ENCODE data around the gene THRAP3.

Gene THRAP3

DNA sequence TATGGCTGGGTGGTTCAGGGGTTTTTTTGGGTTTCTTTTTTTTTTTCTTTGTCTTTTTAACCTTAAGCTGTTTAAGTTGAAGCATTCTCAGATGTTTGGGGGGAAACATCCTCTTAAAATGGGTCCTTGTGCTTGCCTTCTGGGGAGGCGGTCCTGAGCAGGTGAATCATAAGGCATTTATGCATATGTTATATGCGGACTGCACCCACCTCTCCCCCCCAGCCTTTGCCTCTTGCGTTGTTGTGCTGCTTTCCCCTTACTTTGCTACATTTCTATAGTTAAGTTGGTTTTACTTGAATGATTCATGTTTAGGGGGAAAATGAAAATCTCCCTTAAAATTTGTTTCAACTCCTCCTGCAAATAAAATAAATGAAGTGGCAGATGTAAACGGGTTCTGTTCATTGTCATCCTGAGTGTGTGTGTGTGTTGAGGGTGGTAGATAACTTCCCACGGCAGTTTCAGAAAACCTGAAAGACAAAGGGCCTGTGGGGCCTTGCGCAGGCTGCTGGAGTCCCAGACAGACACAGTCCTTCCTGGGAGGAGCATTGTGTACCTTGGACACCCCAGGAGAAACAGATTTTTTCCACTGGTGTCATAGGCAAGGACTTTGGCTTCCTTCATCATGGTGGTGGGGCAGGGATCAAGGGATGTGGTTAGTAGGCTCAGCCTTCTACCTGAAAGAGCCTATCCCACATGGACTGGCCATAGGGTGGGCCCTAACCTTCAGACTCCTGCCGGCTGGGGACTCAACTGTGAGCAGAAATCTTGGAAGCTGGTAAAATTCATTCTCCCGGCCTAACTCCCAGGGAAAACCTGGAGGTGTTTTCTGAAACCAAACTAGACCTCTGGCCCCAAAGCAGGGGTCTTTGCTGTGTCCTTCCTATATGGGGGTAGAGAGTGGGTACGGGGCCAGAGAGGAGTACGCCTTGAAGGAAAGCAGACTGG is 81.0 kb downstream of the THRAP3 start:
- H3K27me3 ChIP-seq (replicated peaks in 2 of 5; ENCODE audit: control insufficient read depth in 4 of 5, insufficient read depth in 5 of 5, low read length in 4 of 5) = no peaks in the 10 kb centered on the region
- ChIA-PET CTCF (interaction anchor here (1.0 to 1.7 kb wide), 4 partner anchors 11 to 19 kb away, joined by 3 to 4 read pairs (median 4); no protein-coding TSS in a partner anchor), POLR2A (interaction anchor here (0.7 kb wide), 1 partner anchor 20 kb away, joined by 3 read pairs; no protein-coding TSS in a partner anchor)
- H3K4me3 ChIP-seq (ENCODE audit: control insufficient read depth in 1 of 7, extremely low read depth in 1 of 7, insufficient read depth in 4 of 7, low read depth in 2 of 7, low read length in 6 of 7) = no peak overlapping the region
- no peaks in the 10 kb centered on the region for H3K9me3 ChIP-seq (ENCODE audit: control extremely low read depth in 1 of 5, control insufficient read depth in 4 of 5, insufficient read depth in 2 of 5, low read depth in 1 of 5, low read length in 4 of 5)
- WGBS (ENCODE audit: insufficient coverage) = 100% methylated on average over 6 of the region's 10 CpGs
- H3K4me1 ChIP-seq (ENCODE audit: control extremely low read depth in 1 of 4, control insufficient read depth in 4 of 4, insufficient read depth in 4 of 4, low read length in 3 of 4) = peaks cover 0 to 55% (median 37%) of the 10 kb centered on the region in 4 experiments
- peak in 1 of 3 donors; percentile 33 for DNase-seq
- no peak overlapping the region for H3K27ac ChIP-seq (ENCODE audit: insufficient read depth in 1 of 2, low read depth in 1 of 2, low read length in 2 of 2, poor library complexity in 1 of 2, severe bottlenecking in 2 of 2)
- H3K36me3 ChIP-seq (ENCODE audit: control insufficient read depth in 4 of 4, insufficient read depth in 4 of 4, low read length in 3 of 4) = peaks cover 10 to 46% (median 31%) of the 10 kb centered on the region in 4 experiments

- ChIA-PET POLR2A (interaction anchor here (1.5 kb wide), 2 partner anchors 14 to 157 kb away, joined by 3 to 4 read pairs; partner anchors contain the start of gene TRAPPC3), CTCF (interaction anchor here (0.5 to 3.5 kb wide), 5 partner anchors 11 to 62 kb away, joined by 3 to 9 read pairs (median 3); no protein-coding TSS in a partner anchor)
- DNase-seq = no peak
- no CpG with 5 or more reads among the region's 7 CpGs for WGBS (ENCODE audit: insufficient coverage)
- Histone ChIP-seq H3K4me3 (ENCODE audit: control insufficient read depth in 1 of 7, extremely low read depth in 1 of 7, insufficient read depth in 4 of 7, low read depth in 2 of 7, low read length in 6 of 7) (peak overlapping the region in 3 of 7 experiments; percentile 42 to 76 (median 75)), H3K36me3 (ENCODE audit: control insufficient read depth in 4 of 4, insufficient read depth in 4 of 4, low read length in 3 of 4) (peaks cover 10 to 40% (median 26%) of the 10 kb centered on the region in 4 experiments), H3K27me3 (replicated peaks in 2 of 5; ENCODE audit: control insufficient read depth in 4 of 5, insufficient read depth in 5 of 5, low read length in 4 of 5) (no peaks in the 10 kb centered on the region), H3K4me1 (ENCODE audit: control extremely low read depth in 1 of 4, control insufficient read depth in 4 of 4, insufficient read depth in 4 of 4, low read length in 3 of 4) (peaks cover 0 to 55% (median 37%) of the 10 kb centered on the region in 4 experiments), H3K9me3 (ENCODE audit: control extremely low read depth in 1 of 5, control insufficient read depth in 4 of 5, insufficient read depth in 2 of 5, low read depth in 1 of 5, low read length in 4 of 5) (no peaks in the 10 kb centered on the region), H3K27ac (ENCODE audit: insufficient read depth in 1 of 2, low read depth in 1 of 2, low read length in 2 of 2, poor library complexity in 1 of 2, severe bottlenecking in 2 of 2) (no peak overlapping the region)
Measured at GRCh38 chr1:36305915-36306209, 81.6 kb downstream of the THRAP3 start.

- POLR2A ChIA-PET = interaction anchor here (1.5 kb wide), 2 partner anchors 13 to 157 kb away, joined by 3 to 4 read pairs; partner anchors contain the start of gene TRAPPC3
- Histone ChIP-seq H3K36me3 (ENCODE audit: control insufficient read depth in 4 of 4, insufficient read depth in 4 of 4, low read length in 3 of 4) (peaks cover 10 to 35% (median 21%) of the 10 kb centered on the region in 4 experiments), H3K27me3 (replicated peaks in 2 of 5; ENCODE audit: control insufficient read depth in 4 of 5, insufficient read depth in 5 of 5, low read length in 4 of 5) (no peaks in the 10 kb centered on the region), H3K27ac (ENCODE audit: insufficient read depth in 1 of 2, low read depth in 1 of 2, low read length in 2 of 2, poor library complexity in 1 of 2, severe bottlenecking in 2 of 2) (peak within 1 kb of the TSS in 1 of 2 experiments; percentile 34), H3K4me1 (ENCODE audit: control extremely low read depth in 1 of 4, control insufficient read depth in 4 of 4, insufficient read depth in 4 of 4, low read length in 3 of 4) (peaks cover 0 to 55% (median 37%) of the 10 kb centered on the region in 4 experiments), H3K9me3 (ENCODE audit: control extremely low read depth in 1 of 5, control insufficient read depth in 4 of 5, insufficient read depth in 2 of 5, low read depth in 1 of 5, low read length in 4 of 5) (no peaks in the 10 kb centered on the region), H3K4me3 (ENCODE audit: control insufficient read depth in 1 of 7, extremely low read depth in 1 of 7, insufficient read depth in 4 of 7, low read depth in 2 of 7, low read length in 6 of 7) (peak within 1 kb of the TSS; percentile 42 to 76 (median 72))
- CTCF ChIA-PET = interaction anchor here (0.5 to 3.5 kb wide), 8 partner anchors 8 to 62 kb away, joined by 3 to 9 read pairs (median 3); no protein-coding TSS in a partner anchor
- WGBS (ENCODE audit: insufficient coverage) = 4% methylated on average over 62 of the region's 65 CpGs
- DNase-seq = peak in 1 of 3 donors; percentile 29
Measured at GRCh38 chr1:36306210-36306901, 82.1 kb downstream of the THRAP3 start, which contains the start of gene SH3D21. TSS of gene SH3D21 (plus strand) at chr1:36306368. CDS start at chr1:36306421, 53 bp downstream.

GRCh38 chr1:36306902-36307456 is 82.7 kb downstream of the THRAP3 start:
- peak overlapping the region in 1 of 2 experiments; percentile 34 for H3K27ac ChIP-seq (ENCODE audit: insufficient read depth in 1 of 2, low read depth in 1 of 2, low read length in 2 of 2, poor library complexity in 1 of 2, severe bottlenecking in 2 of 2)
- POLR2A ChIA-PET = interaction anchor here (1.5 kb wide), 2 partner anchors 13 to 158 kb away, joined by 3 to 4 read pairs; partner anchors contain the start of gene TRAPPC3
- peak overlapping the region; percentile 42 to 76 (median 72) for H3K4me3 ChIP-seq (ENCODE audit: control insufficient read depth in 1 of 7, extremely low read depth in 1 of 7, insufficient read depth in 4 of 7, low read depth in 2 of 7, low read length in 6 of 7)
- peak; percentile 88 to 94 (median 93) for DNase-seq
- peaks cover 0 to 55% (median 37%) of the 10 kb centered on the region in 4 experiments for H3K4me1 ChIP-seq (ENCODE audit: control extremely low read depth in 1 of 4, control insufficient read depth in 4 of 4, insufficient read depth in 4 of 4, low read length in 3 of 4)
- WGBS (ENCODE audit: insufficient coverage) = under 1% methylated on average over 26 of the region's 46 CpGs
- no peaks in the 10 kb centered on the region for H3K9me3 ChIP-seq (ENCODE audit: control extremely low read depth in 1 of 5, control insufficient read depth in 4 of 5, insufficient read depth in 2 of 5, low read depth in 1 of 5, low read length in 4 of 5)
- CTCF ChIA-PET = interaction anchor here (1.0 to 3.5 kb wide), 5 partner anchors 9 to 59 kb away, joined by 3 to 9 read pairs (median 5); no protein-coding TSS in a partner anchor
- peaks cover 5 to 29% (median 14%) of the 10 kb centered on the region in 4 experiments for H3K36me3 ChIP-seq (ENCODE audit: control insufficient read depth in 4 of 4, insufficient read depth in 4 of 4, low read length in 3 of 4)
- no peaks in the 10 kb centered on the region for H3K27me3 ChIP-seq (replicated peaks in 2 of 5; ENCODE audit: control insufficient read depth in 4 of 5, insufficient read depth in 5 of 5, low read length in 4 of 5)

- DNase-seq = no peak
- H3K27ac ChIP-seq (ENCODE audit: insufficient read depth in 1 of 2, low read depth in 1 of 2, low read length in 2 of 2, poor library complexity in 1 of 2, severe bottlenecking in 2 of 2) = peak overlapping the region in 1 of 2 experiments; percentile 34
- CTCF ChIA-PET = interaction anchor here (1.0 to 3.5 kb wide), 5 partner anchors 7 to 60 kb away, joined by 3 to 10 read pairs (median 5); no protein-coding TSS in a partner anchor
Measured at GRCh38 chr1:36307601-36308330, 83.5 kb downstream of the THRAP3 start.

GRCh38 chr1:36309397-36309796 is 85.2 kb downstream of the THRAP3 start:
- CTCF ChIA-PET = interaction anchor here (0.8 to 3.5 kb wide), 3 partner anchors 9 to 59 kb away, joined by 3 to 10 read pairs (median 9); no protein-coding TSS in a partner anchor

More at GRCh38 chr1:36307601-36308330, 83.5 kb downstream of the THRAP3 start:
- POLR2A ChIA-PET = interaction anchor here (1.5 kb wide), 2 partner anchors 12 to 159 kb away, joined by 3 to 4 read pairs; partner anchors contain the start of gene TRAPPC3
- H3K9me3 ChIP-seq (ENCODE audit: control extremely low read depth in 1 of 5, control insufficient read depth in 4 of 5, insufficient read depth in 2 of 5, low read depth in 1 of 5, low read length in 4 of 5) = no peaks in the 10 kb centered on the region
- peak overlapping the region in 5 of 7 experiments; percentile 42 to 76 (median 75) for H3K4me3 ChIP-seq (ENCODE audit: control insufficient read depth in 1 of 7, extremely low read depth in 1 of 7, insufficient read depth in 4 of 7, low read depth in 2 of 7, low read length in 6 of 7)
- peaks cover 0 to 21% (median 7%) of the 10 kb centered on the region in 4 experiments for H3K36me3 ChIP-seq (ENCODE audit: control insufficient read depth in 4 of 4, insufficient read depth in 4 of 4, low read length in 3 of 4)
- 90% methylated on average over 9 of the region's 10 CpGs for WGBS (ENCODE audit: insufficient coverage)
- no peaks in the 10 kb centered on the region for H3K27me3 ChIP-seq (replicated peaks in 2 of 5; ENCODE audit: control insufficient read depth in 4 of 5, insufficient read depth in 5 of 5, low read length in 4 of 5)
- peaks cover 0 to 50% (median 37%) of the 10 kb centered on the region in 4 experiments for H3K4me1 ChIP-seq (ENCODE audit: control extremely low read depth in 1 of 4, control insufficient read depth in 4 of 4, insufficient read depth in 4 of 4, low read length in 3 of 4)

More at GRCh38 chr1:36309397-36309796, 85.2 kb downstream of the THRAP3 start:
- H3K36me3 ChIP-seq (ENCODE audit: control insufficient read depth in 4 of 4, insufficient read depth in 4 of 4, low read length in 3 of 4) = peaks cover 0 to 8% (median 0%) of the 10 kb centered on the region in 4 experiments
- H3K27ac ChIP-seq (ENCODE audit: insufficient read depth in 1 of 2, low read depth in 1 of 2, low read length in 2 of 2, poor library complexity in 1 of 2, severe bottlenecking in 2 of 2) = no peak overlapping the region
- peaks cover 0 to 36% (median 29%) of the 10 kb centered on the region in 4 experiments for H3K4me1 ChIP-seq (ENCODE audit: control extremely low read depth in 1 of 4, control insufficient read depth in 4 of 4, insufficient read depth in 4 of 4, low read length in 3 of 4)
- POLR2A ChIA-PET = no interaction called here
- DNase-seq = no peak
- 96% methylated on average over 3 of the region's 7 CpGs for WGBS (ENCODE audit: insufficient coverage)
- no peaks in the 10 kb centered on the region for H3K27me3 ChIP-seq (replicated peaks in 2 of 5; ENCODE audit: control insufficient read depth in 4 of 5, insufficient read depth in 5 of 5, low read length in 4 of 5)
- H3K4me3 ChIP-seq (ENCODE audit: control insufficient read depth in 1 of 7, extremely low read depth in 1 of 7, insufficient read depth in 4 of 7, low read depth in 2 of 7, low read length in 6 of 7) = no peak overlapping the region
- no peaks in the 10 kb centered on the region for H3K9me3 ChIP-seq (ENCODE audit: control extremely low read depth in 1 of 5, control insufficient read depth in 4 of 5, insufficient read depth in 2 of 5, low read depth in 1 of 5, low read length in 4 of 5)
